Activated naive CD8-positive, alpha-beta T cell treated with anti-CD3 and anti-CD28 coated beads, Interleukin-2, amount 50 U/mL, for 16 hours (primary cell): ENCODE data around the gene ZNF552.
A peak's percentile ranks its signal among the peaks of the same experiment; 100 is the strongest.
"Not testable (repeated sequence)": the region's sequence is repeated elsewhere in the genome, so short reads cannot be mapped to it uniquely, and the experiment has no call there.

Experiments
- DNase-seq: peaks from one replicate; pipeline ENCODE4 v3.0.0-alpha.2; 2020; ENCODE audit warnings: low read depth, low spot score

The ZNF552 gene

DNA sequence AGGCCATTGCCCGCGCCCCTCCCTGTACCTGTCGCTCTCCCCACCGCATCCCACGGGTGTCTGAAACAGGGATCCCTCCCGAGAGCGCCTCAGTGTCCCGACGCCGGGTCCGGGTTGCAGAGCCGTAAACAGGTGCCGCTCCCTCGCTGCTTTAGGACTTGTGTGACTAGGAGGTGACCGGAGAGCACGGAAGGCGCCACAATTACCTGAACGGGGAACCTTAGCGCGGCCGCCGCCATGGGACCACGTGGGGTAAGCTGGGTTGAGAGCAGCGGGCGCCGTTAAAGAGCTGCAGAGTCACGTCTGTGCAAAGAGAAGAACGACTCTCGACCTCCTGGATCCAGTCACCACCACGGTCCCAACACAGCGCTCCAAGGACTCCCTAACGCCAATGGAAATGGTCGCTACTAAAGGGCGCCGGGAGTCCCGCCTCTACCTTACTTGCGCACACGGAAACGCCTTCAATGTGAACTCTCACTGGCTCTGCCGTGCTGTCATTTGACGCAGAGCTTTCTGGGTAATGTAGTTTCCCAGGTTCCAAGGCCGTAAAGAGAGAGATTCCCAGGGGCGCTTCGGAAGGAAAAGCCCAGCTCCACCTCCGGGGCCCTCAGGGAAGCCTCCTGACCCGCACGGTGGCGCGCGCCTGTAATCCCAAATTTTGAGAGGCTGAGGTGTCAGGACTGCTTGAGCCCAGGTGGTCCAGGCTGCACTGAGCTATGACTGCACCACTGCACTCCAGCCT lies at the start of gene ZNF552:
Gene ZNF552 (minus strand): TSS at position 409 of the 742 bp plus-strand sequence. CDS start 170 bp downstream, at position 239.
- peak; percentile 39 for DNase-seq

DNA sequence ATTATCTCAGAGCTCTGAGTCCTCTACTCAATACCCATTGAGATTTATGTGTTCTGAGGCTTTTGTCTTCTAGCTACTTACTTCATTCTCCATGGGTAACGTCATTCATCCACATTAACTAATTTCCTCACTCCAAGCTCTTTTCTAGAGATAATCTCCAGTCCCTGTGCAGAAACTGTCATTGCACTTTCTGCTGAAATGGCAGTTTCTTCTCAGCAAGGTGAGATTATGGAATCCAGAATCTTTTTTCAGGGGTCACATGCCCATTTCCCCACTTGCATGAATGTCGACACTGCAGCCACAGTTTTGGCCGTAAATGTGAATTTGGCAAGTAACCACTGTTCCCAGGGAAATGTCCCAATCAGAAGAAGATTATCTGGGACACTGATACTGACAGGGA lies 47.6 kb upstream of the ZNF552 start:
- DNase-seq = not testable (repeated sequence)

DNA sequence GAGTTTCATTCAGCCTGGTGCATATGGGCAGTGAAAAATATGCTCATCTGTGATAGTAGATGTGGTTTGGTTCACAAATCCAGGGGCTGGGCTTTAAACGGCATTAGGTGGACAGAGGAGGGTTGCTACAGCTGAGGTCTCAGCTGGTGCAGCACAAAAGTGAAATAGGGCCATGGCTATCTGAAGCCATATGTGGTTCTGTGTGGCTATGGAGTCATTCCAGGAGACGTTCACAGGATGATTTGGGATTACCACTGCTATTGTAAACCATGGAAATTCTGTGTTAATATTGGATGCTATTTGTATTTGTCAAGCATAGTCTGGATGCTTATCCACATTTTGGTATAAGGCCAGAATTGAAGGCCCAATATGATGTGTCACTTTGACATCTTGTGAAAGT lies 39.4 kb upstream of the ZNF552 start:
- DNase-seq = not testable (repeated sequence)

- DNase-seq = not testable (repeated sequence)
These were observed 37.3 kb upstream of the ZNF552 start for GRCh38 chr19:57851812-57852603.

- DNase-seq = no peak
These were observed 35.9 kb upstream of the ZNF552 start for GRCh38 chr19:57850553-57851017.

DNA sequence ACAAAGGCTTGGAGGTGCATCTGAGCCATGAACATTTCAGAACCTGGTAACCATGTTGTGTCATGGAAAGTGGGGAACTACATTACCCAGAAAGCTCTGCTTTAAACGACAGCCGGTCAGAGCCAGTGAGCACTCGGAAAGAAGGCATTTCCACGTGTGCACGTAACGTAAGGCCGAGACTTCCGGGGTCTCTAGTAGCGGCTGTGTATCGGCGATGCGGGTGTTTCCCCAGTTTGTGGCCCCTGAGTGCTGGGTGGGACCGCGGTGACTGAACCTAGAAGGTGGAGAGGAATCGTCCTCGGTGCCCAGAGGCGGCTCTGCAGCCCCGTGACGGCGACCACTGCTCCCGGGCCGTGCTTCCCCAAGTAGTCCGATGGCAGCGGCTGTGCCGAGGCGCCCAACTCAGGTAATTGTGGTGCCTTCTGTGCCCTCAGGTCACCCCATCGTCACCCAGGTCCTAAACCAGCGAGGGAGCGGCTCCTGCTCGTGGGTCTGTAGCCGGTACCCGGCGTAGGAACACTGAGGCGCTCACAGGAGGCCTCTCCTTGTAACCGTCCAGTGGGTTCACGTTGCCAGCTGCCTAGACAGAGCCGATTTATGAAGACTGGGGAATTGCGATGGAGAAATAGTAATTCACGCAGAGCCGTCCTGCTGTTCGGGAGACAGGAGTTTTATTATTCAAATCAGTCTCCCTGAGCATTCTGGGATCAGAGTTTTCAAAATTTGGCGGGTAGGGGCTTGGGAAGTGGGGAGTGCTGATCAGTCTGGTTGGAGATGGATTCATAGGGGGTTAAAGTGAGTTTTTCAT lies 35.2 kb upstream of the ZNF552 start, which contains the start of gene ZNF587:
Gene ZNF587 (plus strand): TSS at position 194 of the 808 bp plus-strand sequence. CDS start 180 bp downstream, at position 374.
- DNase-seq = peak; percentile 48

GRCh38 chr19:57849162-57849665 lies 34.5 kb upstream of the ZNF552 start:
- not testable (repeated sequence) for DNase-seq

- not testable (repeated sequence) for DNase-seq
These were observed 32.5 kb upstream of the ZNF552 start for GRCh38 chr19:57847164-57847563.

DNA sequence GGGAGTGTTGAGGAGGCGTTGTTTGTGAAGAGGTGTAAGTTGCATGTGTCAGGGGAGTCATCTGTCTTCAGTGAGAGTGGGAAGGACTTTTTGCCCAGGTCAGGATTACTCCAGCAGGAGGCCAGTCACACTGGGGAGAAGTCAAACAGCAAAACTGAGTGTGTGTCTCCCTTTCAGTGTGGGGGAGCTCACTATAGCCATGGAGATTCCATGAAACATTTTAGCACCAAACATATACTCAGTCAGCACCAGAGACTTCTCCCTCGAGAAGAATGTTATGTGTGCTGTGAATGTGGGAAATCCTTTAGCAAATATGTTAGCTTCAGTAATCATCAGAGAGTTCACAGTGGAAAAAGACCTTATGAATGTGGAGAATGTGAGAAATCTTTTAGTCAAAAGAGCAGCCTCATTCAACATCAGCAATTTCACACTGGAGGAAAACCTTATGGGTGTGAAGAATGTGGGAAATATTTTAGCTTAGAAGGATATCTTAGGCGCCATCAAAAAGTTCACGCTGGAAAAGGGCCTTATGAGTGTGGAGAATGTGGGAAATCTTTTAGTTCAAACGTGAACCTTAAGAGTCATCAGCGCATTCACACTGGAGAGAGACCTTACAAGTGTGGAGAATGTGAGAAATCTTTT lies 26.5 kb upstream of the ZNF552 start:
- no peak for DNase-seq

GRCh38 chr19:57838622-57839191 lies 24.0 kb upstream of the ZNF552 start:
- not testable (repeated sequence) for DNase-seq

DNA sequence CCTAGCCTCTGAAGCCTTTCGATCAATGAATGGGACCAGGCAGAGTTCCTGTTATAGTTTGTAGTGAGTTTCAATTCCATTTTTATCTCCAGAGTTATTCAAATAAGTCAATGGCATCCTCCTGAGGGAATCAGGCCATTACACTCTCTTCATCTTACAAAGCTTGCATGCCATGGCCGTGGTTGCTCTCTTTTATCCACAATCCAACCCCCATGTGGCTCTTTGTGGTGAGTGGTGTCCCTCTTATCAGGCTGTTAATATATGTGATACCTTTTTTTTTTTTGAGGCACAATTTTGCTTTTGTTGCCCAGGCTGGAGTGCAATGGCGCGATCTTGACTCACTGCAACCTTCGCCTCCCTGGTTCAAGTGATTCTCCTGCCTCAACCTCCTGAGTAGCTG lies 22.3 kb upstream of the ZNF552 start:
- not testable (repeated sequence) for DNase-seq

- no peak for DNase-seq
These were observed 15.4 kb upstream of the ZNF552 start, which contains the start of gene ZNF587B for GRCh38 chr19:57830071-57830602. Gene ZNF587B, plus strand, starts transcription at chr19:57830299. Its CDS starts 230 bp downstream, at chr19:57830529.

GRCh38 chr19:57829316-57829715 lies 14.6 kb upstream of the ZNF552 start:
- DNase-seq = no peak

GRCh38 chr19:57825511-57825910 lies 10.8 kb upstream of the ZNF552 start:
- no peak for DNase-seq

GRCh38 chr19:57823608-57824007 lies 8.9 kb upstream of the ZNF552 start:
- DNase-seq = not testable (repeated sequence)

DNA sequence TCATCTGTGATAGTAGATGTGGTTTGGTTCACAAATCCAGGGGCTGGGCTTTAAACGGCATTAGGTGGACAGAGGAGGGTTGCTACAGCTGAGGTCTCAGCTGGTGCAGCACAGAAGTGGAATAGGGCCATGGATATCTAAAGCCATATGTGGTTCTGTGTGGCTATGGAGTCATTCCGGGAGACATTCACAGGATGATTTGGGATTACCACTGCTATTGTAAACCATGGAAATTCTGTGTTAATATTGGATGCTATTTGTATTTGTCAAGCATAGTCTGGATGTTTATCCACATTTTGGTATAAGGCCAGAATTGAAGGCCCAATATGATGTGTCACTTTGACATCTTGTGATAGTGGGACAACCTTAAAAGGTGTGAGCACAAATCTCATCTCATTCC lies 8.4 kb upstream of the ZNF552 start:
- not testable (repeated sequence) for DNase-seq

GRCh38 chr19:57821501-57821900 lies 6.8 kb upstream of the ZNF552 start:
- DNase-seq = not testable (repeated sequence)

DNA sequence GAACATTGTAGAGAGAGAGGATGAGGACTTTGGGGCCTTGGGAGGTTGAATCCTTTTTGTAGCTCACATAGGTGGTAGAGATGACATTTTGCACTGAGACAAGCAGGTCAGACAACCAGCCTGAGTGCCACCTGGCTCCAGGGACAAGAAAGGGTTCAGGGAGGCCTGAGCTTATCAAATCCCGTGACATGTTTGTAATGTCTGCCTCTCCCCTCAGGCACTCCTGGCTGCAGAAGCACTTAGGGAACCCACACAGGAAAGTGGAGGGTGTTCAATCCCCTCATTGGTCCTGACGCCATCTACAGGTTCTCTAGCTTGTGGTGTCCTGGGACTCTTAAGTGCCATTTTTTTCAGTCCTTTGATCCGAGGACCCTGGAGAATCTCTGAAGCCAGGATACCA lies 6.4 kb upstream of the ZNF552 start:
- DNase-seq = not testable (repeated sequence)

- no peak for DNase-seq
These were observed 5.9 kb upstream of the ZNF552 start for GRCh38 chr19:57820599-57820998.
